ENCODE data around the gene RAMP2. TPM values are rescaled to one million over a fixed set of nuclear protein-coding genes. Genes with fewer than 3 reads are reported as not detected.

Gene RAMP2
- total RNA-seq, 2 donors from 2014 or later = 4.9 to 5.1 TPM

GRCh38 chr17:42751628-42752027, 9.4 kb upstream of the RAMP2 start:
- Histone ChIP-seq H3K9me3 (ENCODE audit: control insufficient read depth, low read length) (no peaks in the 10 kb centered on the region), H3K4me3 (ENCODE audit: low read length) (no peak overlapping the region), H3K27ac (ENCODE audit: low read depth, low read length) (no peak overlapping the region), H3K36me3 (ENCODE audit: control insufficient read depth, insufficient read depth, low read length) (no peaks in the 10 kb centered on the region), H3K9ac (ENCODE audit: extremely low read depth, low read length, poor library complexity, severe bottlenecking) (no peak overlapping the region), H3K4me1 (ENCODE audit: control insufficient read depth, insufficient read depth, low read length) (peaks cover 8% of the 10 kb centered on the region), H3K27me3 (ENCODE audit: control insufficient read depth, insufficient read depth, low read length, poor library complexity, severe bottlenecking) (peaks cover 27% of the 10 kb centered on the region)
- no peaks in the 10 kb centered on the region for H3K36me3 Mint-ChIP-seq (ENCODE audit: low read depth)
- peaks cover 31% of the 10 kb centered on the region for H3K27me3 Mint-ChIP-seq (ENCODE audit: insufficient read depth)
- H3K9me3 Mint-ChIP-seq = no peaks in the 10 kb centered on the region
- TF ChIP-seq, protein P1, sequence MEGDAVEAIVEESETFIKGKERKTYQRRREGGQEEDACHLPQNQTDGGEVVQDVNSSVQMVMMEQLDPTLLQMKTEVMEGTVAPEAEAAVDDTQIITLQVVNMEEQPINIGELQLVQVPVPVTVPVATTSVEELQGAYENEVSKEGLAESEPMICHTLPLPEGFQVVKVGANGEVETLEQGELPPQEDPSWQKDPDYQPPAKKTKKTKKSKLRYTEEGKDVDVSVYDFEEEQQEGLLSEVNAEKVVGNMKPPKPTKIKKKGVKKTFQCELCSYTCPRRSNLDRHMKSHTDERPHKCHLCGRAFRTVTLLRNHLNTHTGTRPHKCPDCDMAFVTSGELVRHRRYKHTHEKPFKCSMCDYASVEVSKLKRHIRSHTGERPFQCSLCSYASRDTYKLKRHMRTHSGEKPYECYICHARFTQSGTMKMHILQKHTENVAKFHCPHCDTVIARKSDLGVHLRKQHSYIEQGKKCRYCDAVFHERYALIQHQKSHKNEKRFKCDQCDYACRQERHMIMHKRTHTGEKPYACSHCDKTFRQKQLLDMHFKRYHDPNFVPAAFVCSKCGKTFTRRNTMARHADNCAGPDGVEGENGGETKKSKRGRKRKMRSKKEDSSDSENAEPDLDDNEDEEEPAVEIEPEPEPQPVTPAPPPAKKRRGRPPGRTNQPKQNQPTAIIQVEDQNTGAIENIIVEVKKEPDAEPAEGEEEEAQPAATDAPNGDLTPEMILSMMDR (conservative IDR thresholded peaks at IDR 0.05) = no peak
- H3K27ac Mint-ChIP-seq = no peak overlapping the region
- H3K4me3 Mint-ChIP-seq = no peak overlapping the region
- no peak for DNase-seq
- peaks cover 6% of the 10 kb centered on the region for H3K4me1 Mint-ChIP-seq
- WGBS, 2 experiments (ENCODE audit: insufficient coverage in 1 of 2, insufficient read length in 1 of 2) = 92 to 93% methylated on average over 5 to 7 of the region's 7 CpGs

- Histone ChIP-seq H3K36me3 (ENCODE audit: control insufficient read depth, insufficient read depth, low read length) (no peaks in the 10 kb centered on the region), H3K4me3 (ENCODE audit: low read length) (no peak overlapping the region), H3K27ac (ENCODE audit: low read depth, low read length) (no peak overlapping the region), H3K9me3 (ENCODE audit: control insufficient read depth, low read length) (no peaks in the 10 kb centered on the region), H3K9ac (ENCODE audit: extremely low read depth, low read length, poor library complexity, severe bottlenecking) (no peak overlapping the region), H3K27me3 (ENCODE audit: control insufficient read depth, insufficient read depth, low read length, poor library complexity, severe bottlenecking) (peaks cover 37% of the 10 kb centered on the region), H3K4me1 (ENCODE audit: control insufficient read depth, insufficient read depth, low read length) (peaks cover under 1% of the 10 kb centered on the region)
- Mint-ChIP-seq H3K27ac (no peak overlapping the region), H3K4me1 (no peaks in the 10 kb centered on the region), H3K36me3 (ENCODE audit: low read depth) (no peaks in the 10 kb centered on the region), H3K27me3 (ENCODE audit: insufficient read depth) (peaks cover 39% of the 10 kb centered on the region), H3K9me3 (no peaks in the 10 kb centered on the region), H3K4me3 (no peak overlapping the region)
- no peak for DNase-seq
- TF ChIP-seq, protein P1 (conservative IDR thresholded peaks at IDR 0.05) = no peak
- 79 to 91% methylated on average over 3 of the region's 3 CpGs for WGBS, 2 experiments (ENCODE audit: insufficient coverage in 1 of 2, insufficient read length in 1 of 2)
These were observed 6.2 kb upstream of the RAMP2 start for GRCh38 chr17:42754782-42755181.

DNA sequence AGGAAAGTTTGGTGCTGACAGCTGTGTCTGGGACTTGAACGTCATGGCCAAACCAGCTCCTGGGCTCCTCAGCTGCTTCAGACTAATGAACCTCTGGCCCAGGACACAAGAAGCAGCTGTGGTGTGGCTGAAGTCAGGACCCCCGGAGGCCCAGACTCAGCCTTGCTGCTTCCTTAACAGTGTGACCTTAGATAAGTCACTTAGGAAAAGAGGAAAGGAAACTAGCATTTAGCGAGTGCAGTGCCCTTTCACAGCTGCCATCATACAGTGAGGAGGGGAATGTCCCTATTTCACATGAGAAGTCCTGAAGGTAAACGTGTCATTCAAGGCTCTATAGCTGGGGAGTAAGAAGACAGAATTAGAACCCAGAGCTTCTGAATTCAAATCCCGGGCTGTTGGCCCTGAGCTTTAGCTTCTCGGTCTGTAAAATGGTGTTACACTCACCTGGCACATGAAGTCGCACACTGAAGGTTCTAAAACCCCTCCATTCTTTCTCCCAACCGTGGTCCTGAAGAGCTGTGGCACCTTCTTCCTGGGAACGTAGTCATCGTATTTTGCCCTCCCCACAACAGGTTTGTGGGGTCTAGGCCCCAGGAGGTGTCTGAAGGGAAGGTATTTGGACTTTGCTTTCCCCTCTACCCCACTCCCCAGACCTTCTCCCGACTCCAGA, 910 bp upstream of the RAMP2 start:
- Mint-ChIP-seq H3K36me3 (ENCODE audit: low read depth) (no peaks in the 10 kb centered on the region), H3K9me3 (no peaks in the 10 kb centered on the region), H3K4me3 (peak overlapping the region; percentile 54), H3K4me1 (peaks cover 7% of the 10 kb centered on the region), H3K27ac (no peak overlapping the region), H3K27me3 (ENCODE audit: insufficient read depth) (peaks cover 49% of the 10 kb centered on the region)
- Histone ChIP-seq H3K9ac (ENCODE audit: extremely low read depth, low read length, poor library complexity, severe bottlenecking) (no peak overlapping the region), H3K4me3 (ENCODE audit: low read length) (peak overlapping the region; percentile 58), H3K4me1 (ENCODE audit: control insufficient read depth, insufficient read depth, low read length) (peaks cover 4% of the 10 kb centered on the region), H3K27me3 (ENCODE audit: control insufficient read depth, insufficient read depth, low read length, poor library complexity, severe bottlenecking) (peaks cover 49% of the 10 kb centered on the region), H3K27ac (ENCODE audit: low read depth, low read length) (no peak overlapping the region), H3K9me3 (ENCODE audit: control insufficient read depth, low read length) (no peaks in the 10 kb centered on the region), H3K36me3 (ENCODE audit: control insufficient read depth, insufficient read depth, low read length) (no peaks in the 10 kb centered on the region)
- TF ChIP-seq, protein P1 (conservative IDR thresholded peaks at IDR 0.05) = no peak
- 69 to 87% methylated on average over 7 to 11 of the region's 11 CpGs for WGBS, 2 experiments (ENCODE audit: insufficient coverage in 1 of 2, insufficient read length in 1 of 2)
- DNase-seq = no peak
